CD14-positive monocyte (primary cell): Measurements from ENCODE around the gene SYNE4. TPM values are rescaled to one million over a fixed set of nuclear protein-coding genes. Genes with fewer than 3 reads are reported as not detected.

Experiments
- DNase-seq, 3 donors: peaks; one replicate each; pipeline ENCODE4 v3.0.0-alpha.2; 2011 to 2022
- H2AFZ ChIP-seq: 2 replicates; pipeline ENCODE4 v1.6.0; 2012; ENCODE audit warnings: mild to moderate bottlenecking, low read depth, low read length, inconsistent platforms; ENCODE audit not compliant: insufficient read depth, poor library complexity, severe bottlenecking
- H3K27ac ChIP-seq, 2 donors: 1 replicate in 1 of 2; 2 replicates in 1 of 2; pipeline ENCODE4 v1.5.1; 2012 to 2013; ENCODE audit warnings: low read length in 2 of 2, control low read depth in 1 of 2, inconsistent platforms in 1 of 2, low read depth in 1 of 2, mild to moderate bottlenecking in 1 of 2
- H3K27me3 ChIP-seq, 2 donors: one replicate each; pipeline versions ENCODE4 v1.6.0 to v1.6.1; 2011 to 2013; ENCODE audit warnings: low read length in 2 of 2; ENCODE audit not compliant: control insufficient read depth in 2 of 2, insufficient read depth in 2 of 2
- H3K36me3 ChIP-seq, 2 donors: replicated peaks in 1 of 2; 1 replicate in 1 of 2; 2 replicates in 1 of 2; pipeline versions ENCODE4 v1.5.1 to v1.6.1; 2012 to 2013; ENCODE audit warnings: low read length in 2 of 2, control low read depth in 1 of 2, inconsistent platforms in 1 of 2, mild to moderate bottlenecking in 1 of 2; ENCODE audit not compliant: insufficient read depth in 2 of 2, control insufficient read depth in 1 of 2
- H3K4me1 ChIP-seq, 2 donors: 1 replicate in 1 of 2; 2 replicates in 1 of 2; pipeline versions ENCODE4 v1.5.1 to v1.6.1; 2012 to 2013; ENCODE audit warnings: low read length in 2 of 2, control low read depth in 1 of 2, inconsistent platforms in 1 of 2, mild to moderate bottlenecking in 1 of 2, moderate library complexity in 1 of 2; ENCODE audit not compliant: insufficient read depth in 2 of 2, control insufficient read depth in 1 of 2
- H3K4me2 ChIP-seq: replicated peaks from 2 replicates; pipeline ENCODE3; 2012; ENCODE audit warnings: low read length, moderate library complexity, mild to moderate bottlenecking; ENCODE audit not compliant: poor library complexity, severe bottlenecking; ENCODE audit errors: extremely low read depth
- H3K4me3 ChIP-seq, 3 experiments: fragments of 200-600 bp in 1 of 3; sonication (generic) in 1 of 3; replicated peaks in 1 of 3; 1 replicate in 2 of 3; 2 replicates in 1 of 3; pipeline ENCODE4 v1.5.1; 2011 to 2013; ENCODE audit warnings: low read length in 3 of 3, mild to moderate bottlenecking in 3 of 3, control low read depth in 2 of 3, low read depth in 2 of 3, inconsistent platforms in 1 of 3, moderate library complexity in 1 of 3
- H3K79me2 ChIP-seq: 2 replicates; pipeline ENCODE4 v1.6.0; 2012; ENCODE audit warnings: mild to moderate bottlenecking, control low read depth, inconsistent platforms, low read length, moderate library complexity; ENCODE audit not compliant: insufficient read depth
- H3K9ac ChIP-seq: 2 replicates; pipeline ENCODE4 v1.6.0; 2017; ENCODE audit warnings: low read length, mild to moderate bottlenecking; ENCODE audit not compliant: insufficient read depth, poor library complexity, severe bottlenecking
- H3K9me3 ChIP-seq, 2 donors: replicated peaks in 1 of 2; 1 replicate in 1 of 2; 2 replicates in 1 of 2; pipeline versions ENCODE4 v1.5.1 to v1.6.1; 2012 to 2013; ENCODE audit warnings: low read length in 2 of 2, control low read depth in 1 of 2; ENCODE audit not compliant: control insufficient read depth in 1 of 2, insufficient read depth in 1 of 2
- H4K20me1 ChIP-seq: 2 replicates; pipeline ENCODE4 v1.6.0; 2012; ENCODE audit warnings: mild to moderate bottlenecking, low read length, control low read depth, moderate library complexity; ENCODE audit not compliant: insufficient read depth
- H3K27ac Mint-ChIP-seq, 7 donors: one replicate each; pipeline ENCODE4 v1.8.0; 2020; ENCODE audit warnings: mild to moderate bottlenecking in 7 of 7, mixed read lengths in 7 of 7, moderate library complexity in 6 of 7, inconsistent platforms in 2 of 7
- H3K27me3 Mint-ChIP-seq, 3 donors: one replicate each; pipeline ENCODE4 v1.8.0; 2021 to 2022; ENCODE audit warnings: low read depth in 3 of 3, mild to moderate bottlenecking in 3 of 3, mixed read lengths in 3 of 3, moderate library complexity in 3 of 3, inconsistent platforms in 1 of 3
- H3K36me3 Mint-ChIP-seq, 2 donors: one replicate each; pipeline ENCODE4 v1.8.0; 2020; ENCODE audit warnings: mixed read lengths in 2 of 2, inconsistent platforms in 1 of 2, mild to moderate bottlenecking in 1 of 2
- H3K4me1 Mint-ChIP-seq: one replicate; pipeline ENCODE4 v1.8.0; 2020; ENCODE audit warnings: mild to moderate bottlenecking, mixed read lengths
- H3K4me3 Mint-ChIP-seq, 2 donors: one replicate each; pipeline ENCODE4 v1.8.0; 2020; ENCODE audit warnings: mild to moderate bottlenecking in 2 of 2, mixed read lengths in 2 of 2, moderate library complexity in 1 of 2
- H3K9me3 Mint-ChIP-seq, 7 donors: one replicate each; pipeline ENCODE4 v1.8.0; 2020 to 2022; ENCODE audit warnings: mixed read lengths in 7 of 7, mild to moderate bottlenecking in 6 of 7, moderate library complexity in 6 of 7, inconsistent platforms in 2 of 7
- WGBS: methylation state at CpG from one replicate; pipeline ENCODE4 v1.1.5; 2013; ENCODE audit warnings: missing lambda C conversion rate; ENCODE audit not compliant: insufficient coverage; 5-methylcytosine and 5-hydroxymethylcytosine counted together
- intact Hi-C, 2 donors: fragments of 100-400 bp; cut with micrococcal nuclease; formaldehyde crosslinking; loops; one replicate each; pipeline versions ENCODE4 v1.15.0 to v1.15.1; 2023
- polyA plus RNA-seq, 3 donors: library from polyadenylated mRNA; depleted of rRNA in 1 of 3; unstranded in 2 of 3; stranded (reverse) in 1 of 3; fragments of 300-500 nt in 2 of 3; fragments of >200 nt in 1 of 3; fragmentation: Illumina TruSeq in 2 of 3; gene quantifications; 1 replicate in 2 of 3; 2 replicates in 1 of 3; pipeline ENCODE4 v1.2.3, GENCODE V29; 2012 to 2021
- TF ChIP-seq, protein P1 (sequence below): fragments of 200-600 bp; IDR thresholded peaks from one replicate; pipeline ENCODE4 v1.8.0; 2022; ENCODE audit warnings: antibody characterized with exemption, mild to moderate bottlenecking

The SYNE4 gene
- polyA plus RNA-seq, 3 donors, result 0.76 TPM; not detected in 2

DNA sequence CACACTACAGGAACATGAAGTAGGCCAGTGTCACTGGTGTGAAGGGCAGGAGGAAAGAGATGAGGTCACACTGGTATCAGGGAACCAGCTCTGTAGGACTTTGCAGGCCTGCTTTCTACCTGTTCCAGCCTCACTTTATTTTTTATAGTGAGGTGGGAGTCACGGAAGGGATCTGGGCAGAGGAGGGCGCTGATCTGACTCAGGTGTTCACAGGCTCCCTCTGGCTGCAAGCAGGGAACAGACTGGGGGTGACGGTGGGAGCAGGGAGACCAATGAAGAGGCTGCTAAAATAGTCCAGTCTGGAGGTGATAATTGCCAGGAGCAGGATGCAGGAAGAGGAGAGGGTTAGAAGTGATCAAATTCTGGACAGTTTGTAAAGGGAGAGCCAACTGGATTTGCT is 42.6 kb upstream of the SYNE4 start:
- peak overlapping the region in 1 of 7 donors; percentile 50 for H3K27ac Mint-ChIP-seq
- no peak for DNase-seq
- H3K4me1 ChIP-seq, result peaks cover 12 to 18% of the 10 kb centered on the region in 2 donors
- TF ChIP-seq, protein P1, sequence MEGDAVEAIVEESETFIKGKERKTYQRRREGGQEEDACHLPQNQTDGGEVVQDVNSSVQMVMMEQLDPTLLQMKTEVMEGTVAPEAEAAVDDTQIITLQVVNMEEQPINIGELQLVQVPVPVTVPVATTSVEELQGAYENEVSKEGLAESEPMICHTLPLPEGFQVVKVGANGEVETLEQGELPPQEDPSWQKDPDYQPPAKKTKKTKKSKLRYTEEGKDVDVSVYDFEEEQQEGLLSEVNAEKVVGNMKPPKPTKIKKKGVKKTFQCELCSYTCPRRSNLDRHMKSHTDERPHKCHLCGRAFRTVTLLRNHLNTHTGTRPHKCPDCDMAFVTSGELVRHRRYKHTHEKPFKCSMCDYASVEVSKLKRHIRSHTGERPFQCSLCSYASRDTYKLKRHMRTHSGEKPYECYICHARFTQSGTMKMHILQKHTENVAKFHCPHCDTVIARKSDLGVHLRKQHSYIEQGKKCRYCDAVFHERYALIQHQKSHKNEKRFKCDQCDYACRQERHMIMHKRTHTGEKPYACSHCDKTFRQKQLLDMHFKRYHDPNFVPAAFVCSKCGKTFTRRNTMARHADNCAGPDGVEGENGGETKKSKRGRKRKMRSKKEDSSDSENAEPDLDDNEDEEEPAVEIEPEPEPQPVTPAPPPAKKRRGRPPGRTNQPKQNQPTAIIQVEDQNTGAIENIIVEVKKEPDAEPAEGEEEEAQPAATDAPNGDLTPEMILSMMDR, result no peak
- no peak overlapping the region for H2AFZ ChIP-seq
- H4K20me1 ChIP-seq, result no peaks in the 10 kb centered on the region
- H3K27ac ChIP-seq, result no peak overlapping the region
- peaks cover 12% of the 10 kb centered on the region for H3K79me2 ChIP-seq
- no peak overlapping the region for H3K9ac ChIP-seq
- H3K4me3 Mint-ChIP-seq, result no peak overlapping the region
- intact Hi-C loops, result loop anchor here (5.0 to 10.0 kb wide), 4 partner anchors 39 to 276 kb away; partner anchors contain the start of genes ALKBH6 (in 1 of the 2), ARHGAP33 (in 1 of the 2), HCST (in 1 of the 2) and NFKBID (in 1 of the 2)
- H3K36me3 Mint-ChIP-seq, result no peaks in the 10 kb centered on the region
- H3K36me3 ChIP-seq, result no peaks in the 10 kb centered on the region
- H3K27me3 Mint-ChIP-seq, result no peaks in the 10 kb centered on the region
- H3K4me2 ChIP-seq, result no peak overlapping the region
- no peaks in the 10 kb centered on the region for H3K9me3 ChIP-seq
- H3K4me1 Mint-ChIP-seq, result peaks cover 14% of the 10 kb centered on the region
- no peaks in the 10 kb centered on the region for H3K27me3 ChIP-seq
- H3K4me3 ChIP-seq, result no peak overlapping the region
- H3K9me3 Mint-ChIP-seq, result no peaks in the 10 kb centered on the region
- 65% methylated on average over 2 of the region's 3 CpGs for WGBS

DNA sequence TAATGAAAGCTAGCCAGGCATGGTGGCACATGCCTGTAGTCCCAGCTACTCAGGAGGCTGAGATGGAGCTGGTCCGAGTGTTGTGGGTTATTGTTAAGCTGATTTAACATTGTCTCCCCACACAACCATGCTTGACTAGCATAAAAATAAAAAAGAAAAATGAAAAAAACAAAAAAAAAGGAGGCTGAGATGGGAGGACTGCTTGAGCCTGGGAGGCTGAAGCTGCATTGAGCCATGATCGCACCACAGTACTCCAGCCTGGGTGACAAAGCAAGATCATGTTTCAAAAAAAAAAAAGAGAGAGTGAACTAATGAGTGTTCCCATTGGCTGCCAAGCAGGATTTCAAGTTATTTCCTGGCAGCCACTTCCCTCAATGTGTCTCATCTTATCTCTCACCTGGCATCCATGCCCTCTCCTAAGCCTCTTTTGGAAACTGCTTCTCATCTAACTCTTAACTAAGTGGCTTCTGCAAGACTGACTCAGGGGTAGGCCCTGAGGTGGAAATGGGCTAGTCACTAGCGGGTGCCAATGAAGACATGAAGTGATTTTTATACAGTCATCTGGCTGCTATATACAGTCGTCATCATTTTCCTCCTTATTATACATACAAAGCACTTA is 40.6 kb upstream of the SYNE4 start:
- H3K27me3 ChIP-seq, result no peaks in the 10 kb centered on the region
- H3K9me3 Mint-ChIP-seq, result no peaks in the 10 kb centered on the region
- H3K4me1 ChIP-seq, result peaks cover 0 to 8% of the 10 kb centered on the region in 2 donors
- no peak overlapping the region for H2AFZ ChIP-seq
- intact Hi-C loops, result no loop called here
- no peaks in the 10 kb centered on the region for H3K36me3 ChIP-seq
- no peak overlapping the region for H3K4me3 ChIP-seq
- H3K27me3 Mint-ChIP-seq, result no peaks in the 10 kb centered on the region
- no peaks in the 10 kb centered on the region for H3K9me3 ChIP-seq
- DNase-seq, result no peak
- WGBS, result 100% methylated on average over 1 of the region's 4 CpGs
- H3K4me3 Mint-ChIP-seq, result no peak overlapping the region
- H3K9ac ChIP-seq, result no peak overlapping the region
- H4K20me1 ChIP-seq, result no peaks in the 10 kb centered on the region
- H3K36me3 Mint-ChIP-seq, result no peaks in the 10 kb centered on the region
- no peak overlapping the region for H3K27ac Mint-ChIP-seq
- no peaks in the 10 kb centered on the region for H3K79me2 ChIP-seq
- H3K4me2 ChIP-seq, result no peak overlapping the region
- peaks cover 4% of the 10 kb centered on the region for H3K4me1 Mint-ChIP-seq
- H3K27ac ChIP-seq, result no peak overlapping the region
- TF ChIP-seq, protein P1, result no peak
